ENCODE measurements around the gene WSCD2. TPM values are rescaled to one million over a fixed set of nuclear protein-coding genes. Genes with fewer than 3 reads are reported as not detected.

The WSCD2 gene
- polyA plus RNA-seq, 1 of the 3 experiments (the other 2 are of a cell fraction): 0.03 TPM

GRCh38 chr12:108119126-108119973 lies 9.7 kb upstream of the WSCD2 start:
- CTCF ChIA-PET: interaction anchor here (1.3 to 5.4 kb wide), 2 partner anchors 9 to 126 kb away, joined by 3 to 27 read pairs; partner anchors contain the start of gene WSCD2
- H3K4me3 ChIP-seq (ENCODE audit: low read depth in 2 of 2, low read length in 1 of 2): no peak overlapping the region
- no peaks in the 10 kb centered on the region for H3K27me3 ChIP-seq (ENCODE audit: insufficient read depth)
- TF ChIP-seq PBX3 (IDR thresholded peaks at IDR 0.05) (no peak), RCOR1 (IDR thresholded peaks at IDR 0.05; ENCODE audit: low read length) (no peak)
- H3K36me3 ChIP-seq (replicated peaks in 1 of 2; ENCODE audit: control insufficient read depth in 1 of 2, insufficient read depth in 2 of 2, low read length in 1 of 2): no peaks in the 10 kb centered on the region
- WGBS (ENCODE audit: low lambda C conversion rate): 41% methylated on average over 7 of the region's 7 CpGs
- H3K9ac ChIP-seq: no peak overlapping the region
- no peaks in the 10 kb centered on the region for H3K9me3 ChIP-seq
- H3K27ac ChIP-seq (ENCODE audit: low read depth in 2 of 2, low read length in 1 of 2): no peak overlapping the region
- DNase-seq: no peak
- no peaks in the 10 kb centered on the region for H3F3A ChIP-seq (replicated peaks; ENCODE audit: insufficient read depth)
- no peaks in the 10 kb centered on the region for H3K9me2 ChIP-seq
- H3K4me2 ChIP-seq: no peak overlapping the region
- no peak overlapping the region for H2AFZ ChIP-seq (ENCODE audit: low read depth)
- no peaks in the 10 kb centered on the region for H3K79me2 ChIP-seq (ENCODE audit: insufficient read depth)
- POLR2A ChIA-PET: no interaction called here
- peaks cover 0 to 4% of the 10 kb centered on the region in 2 experiments; a peak in 1 of 4 replicates for H3K4me1 ChIP-seq (ENCODE audit: control insufficient read depth in 1 of 2, insufficient read depth in 2 of 2, low read depth in 1 of 2, low read length in 1 of 2)
- no peaks in the 10 kb centered on the region for H4K20me1 ChIP-seq (ENCODE audit: insufficient read depth)

- Histone ChIP-seq H3K9ac (no peak overlapping the region), H3K4me1 (ENCODE audit: control insufficient read depth in 1 of 2, insufficient read depth in 2 of 2, low read depth in 1 of 2, low read length in 1 of 2) (peaks cover 0 to 4% of the 10 kb centered on the region in 2 experiments; a peak in 1 of 4 replicates), H4K20me1 (ENCODE audit: insufficient read depth) (no peaks in the 10 kb centered on the region), H3K36me3 (replicated peaks in 1 of 2; ENCODE audit: control insufficient read depth in 1 of 2, insufficient read depth in 2 of 2, low read length in 1 of 2) (no peaks in the 10 kb centered on the region), H3K9me3 (no peaks in the 10 kb centered on the region), H3K9me2 (no peaks in the 10 kb centered on the region), H3F3A (replicated peaks; ENCODE audit: insufficient read depth) (no peaks in the 10 kb centered on the region), H2AFZ (ENCODE audit: low read depth) (no peak overlapping the region), H3K79me2 (ENCODE audit: insufficient read depth) (no peaks in the 10 kb centered on the region), H3K4me3 (ENCODE audit: low read depth in 2 of 2, low read length in 1 of 2) (no peak overlapping the region), H3K27me3 (ENCODE audit: insufficient read depth) (no peaks in the 10 kb centered on the region), H3K27ac (ENCODE audit: low read depth in 2 of 2, low read length in 1 of 2) (no peak overlapping the region), H3K4me2 (no peak overlapping the region)
- CTCF ChIA-PET: interaction anchor here (1.0 to 2.1 kb wide), 2 partner anchors 10 to 18 kb away, joined by 3 to 13 read pairs; partner anchors contain the start of gene WSCD2
- no peak for TF ChIP-seq YY1 (IDR thresholded peaks at IDR 0.05; ENCODE audit: low read depth)
- TF ChIP-seq TAF1 (IDR thresholded peaks at IDR 0.05; ENCODE audit: borderline replicate concordance, low read depth, low read length): no peak
- TF ChIP-seq GABPA (IDR thresholded peaks at IDR 0.05; ENCODE audit: low read depth): no peak
- TF ChIP-seq GATA2 (CRISPR knock-in tag; IDR thresholded peaks at IDR 0.05): no peak
- TF ChIP-seq POLR2AphosphoS5 (IDR thresholded peaks at IDR 0.05; ENCODE audit: low read depth, low read length): no peak
- no peak for TF ChIP-seq RAD21 (IDR thresholded peaks at IDR 0.05; ENCODE audit: low read length)
- TF ChIP-seq ZBTB33 (IDR thresholded peaks at IDR 0.05; ENCODE audit: borderline replicate concordance, low read depth): no peak
- TF ChIP-seq EZH2phosphoT487 (IDR thresholded peaks at IDR 0.05; ENCODE audit: borderline replicate concordance, low read depth): no peak
- no peak for TF ChIP-seq SMC3 (IDR thresholded peaks at IDR 0.05; ENCODE audit: low read depth, low read length)
- TF ChIP-seq FOXM1 (IDR thresholded peaks at IDR 0.05; ENCODE audit: low read depth): no peak
- no peak for TF ChIP-seq MAX (IDR thresholded peaks at IDR 0.05; ENCODE audit: low read depth)
- 42% methylated on average over 7 of the region's 8 CpGs for WGBS (ENCODE audit: low lambda C conversion rate)
- POLR2A ChIA-PET: no interaction called here
- no peak for DNase-seq
Observed at GRCh38 chr12:108119974-108120862, 8.9 kb upstream of the WSCD2 start.

Measured in SK-N-SH (cell line).